ENCODE measurements around the gene FLRT3.

- no peak for TF ChIP-seq REST (IDR thresholded peaks at IDR 0.05; ENCODE audit: unreplicated experiment)
- no peak for TF ChIP-seq CREB1 (CRISPR knock-in tag; IDR thresholded peaks at IDR 0.05; ENCODE audit: low read depth)
- no peak for TF ChIP-seq POLR2AphosphoS5 (IDR thresholded peaks at IDR 0.05; ENCODE audit: low read depth)
- no peak for TF ChIP-seq CTCF (conservative IDR thresholded peaks at IDR 0.05; ENCODE audit: low read depth in 2 of 2)
- no peak for TF ChIP-seq EZH2 (IDR thresholded peaks at IDR 0.05; ENCODE audit: low read depth, unreplicated experiment)
- no peak for TF ChIP-seq EZH2phosphoT487 (IDR thresholded peaks at IDR 0.05; ENCODE audit: unreplicated experiment)
Measured at GRCh38 chr20:14383335-14383734, 45.9 kb upstream of the FLRT3 start.
